Type B pancreatic cell (in vitro differentiated cells): Measurements from ENCODE around the gene UBL4A. TPM values are rescaled to one million over a fixed set of nuclear protein-coding genes. Genes with fewer than 3 reads are reported as not detected.
A peak's percentile ranks its signal among the peaks of the same experiment; 100 is the strongest.

Experiments used
- DNase-seq: peaks from one replicate; pipeline ENCODE4 v3.0.0; 2021; ENCODE audit warnings: mixed read lengths; ENCODE audit not compliant: unreplicated experiment; ENCODE audit errors: extremely low spot score
- H3K27ac Mint-ChIP-seq: 2 replicates; pipeline ENCODE4 v1.8.0; 2021; ENCODE audit warnings: mild to moderate bottlenecking, mixed read lengths
- H3K27me3 Mint-ChIP-seq: 2 replicates; pipeline ENCODE4 v1.8.0; 2021; ENCODE audit warnings: mixed read lengths
- H3K36me3 Mint-ChIP-seq: 2 replicates; pipeline ENCODE4 v1.8.0; 2021; ENCODE audit warnings: mixed read lengths
- H3K4me1 Mint-ChIP-seq: one replicate; pipeline ENCODE4 v1.8.0; 2021; ENCODE audit warnings: mixed read lengths; ENCODE audit not compliant: unreplicated experiment
- H3K4me3 Mint-ChIP-seq: 2 replicates; pipeline ENCODE4 v1.8.0; 2021; ENCODE audit warnings: mild to moderate bottlenecking, mixed read lengths
- H3K9me3 Mint-ChIP-seq: 2 replicates; pipeline ENCODE4 v1.8.0; 2021; ENCODE audit warnings: mixed read lengths
- total RNA-seq: library from RNA; stranded (reverse); gene quantifications from 2 replicates; pipeline ENCODE4 v1.2.1, GENCODE V29; 2021; ENCODE audit warnings: low replicate concordance
- TF ChIP-seq, protein P1 (sequence below): fragments of 200-600 bp; sonication (generic); conservative IDR thresholded peaks from 2 replicates; pipeline ENCODE4 v1.5.0; 2021; ENCODE audit warnings: antibody characterized with exemption, mild to moderate bottlenecking

Gene UBL4A
- total RNA-seq, 1 donor from 2014 or later: 23.3 TPM

DNA sequence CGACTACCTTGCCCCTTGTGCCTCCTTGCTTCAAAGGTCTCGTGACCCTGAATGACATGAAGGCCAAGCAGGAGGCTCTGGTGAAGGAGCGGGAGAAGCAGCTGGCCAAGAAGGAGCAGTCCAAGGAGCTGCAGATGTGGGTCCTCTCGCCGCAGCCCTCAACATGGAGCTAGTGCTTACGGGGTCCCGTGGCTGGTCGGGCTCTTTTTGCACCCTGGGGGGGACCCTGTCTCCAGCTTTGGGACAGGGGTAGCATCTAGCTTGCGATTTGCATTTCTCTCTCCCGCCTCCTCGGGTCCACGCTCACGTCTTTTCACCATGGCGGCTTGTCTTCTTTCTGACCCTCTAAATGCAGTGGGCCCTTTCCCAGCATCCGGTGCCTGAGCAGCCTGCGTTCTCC lies 40.6 kb downstream of the UBL4A start:
- no peaks in the 10 kb centered on the region for H3K36me3 Mint-ChIP-seq
- H3K27ac Mint-ChIP-seq: no peak overlapping the region
- no peak for DNase-seq
- no peaks in the 10 kb centered on the region for H3K27me3 Mint-ChIP-seq
- H3K4me3 Mint-ChIP-seq: peak overlapping the region; percentile 60
- no peaks in the 10 kb centered on the region for H3K9me3 Mint-ChIP-seq
- TF ChIP-seq, protein P1, sequence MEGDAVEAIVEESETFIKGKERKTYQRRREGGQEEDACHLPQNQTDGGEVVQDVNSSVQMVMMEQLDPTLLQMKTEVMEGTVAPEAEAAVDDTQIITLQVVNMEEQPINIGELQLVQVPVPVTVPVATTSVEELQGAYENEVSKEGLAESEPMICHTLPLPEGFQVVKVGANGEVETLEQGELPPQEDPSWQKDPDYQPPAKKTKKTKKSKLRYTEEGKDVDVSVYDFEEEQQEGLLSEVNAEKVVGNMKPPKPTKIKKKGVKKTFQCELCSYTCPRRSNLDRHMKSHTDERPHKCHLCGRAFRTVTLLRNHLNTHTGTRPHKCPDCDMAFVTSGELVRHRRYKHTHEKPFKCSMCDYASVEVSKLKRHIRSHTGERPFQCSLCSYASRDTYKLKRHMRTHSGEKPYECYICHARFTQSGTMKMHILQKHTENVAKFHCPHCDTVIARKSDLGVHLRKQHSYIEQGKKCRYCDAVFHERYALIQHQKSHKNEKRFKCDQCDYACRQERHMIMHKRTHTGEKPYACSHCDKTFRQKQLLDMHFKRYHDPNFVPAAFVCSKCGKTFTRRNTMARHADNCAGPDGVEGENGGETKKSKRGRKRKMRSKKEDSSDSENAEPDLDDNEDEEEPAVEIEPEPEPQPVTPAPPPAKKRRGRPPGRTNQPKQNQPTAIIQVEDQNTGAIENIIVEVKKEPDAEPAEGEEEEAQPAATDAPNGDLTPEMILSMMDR: no peak
- no peaks in the 10 kb centered on the region for H3K4me1 Mint-ChIP-seq

- no peak overlapping the region for H3K27ac Mint-ChIP-seq
- TF ChIP-seq, protein P1: no peak
- H3K36me3 Mint-ChIP-seq: no peaks in the 10 kb centered on the region
- no peaks in the 10 kb centered on the region for H3K27me3 Mint-ChIP-seq
- no peaks in the 10 kb centered on the region for H3K9me3 Mint-ChIP-seq
- no peak for DNase-seq
- H3K4me3 Mint-ChIP-seq: no peak overlapping the region
- H3K4me1 Mint-ChIP-seq: no peaks in the 10 kb centered on the region
Observed at GRCh38 chrX:154444755-154445246, 41.6 kb downstream of the UBL4A start.

- TF ChIP-seq, protein P1: peak; percentile 24
- H3K36me3 Mint-ChIP-seq: no peaks in the 10 kb centered on the region
- DNase-seq: no peak
- H3K9me3 Mint-ChIP-seq: no peaks in the 10 kb centered on the region
- peak within 1 kb of the TSS; percentile 75 for H3K27ac Mint-ChIP-seq
- no peaks in the 10 kb centered on the region for H3K4me1 Mint-ChIP-seq
- H3K27me3 Mint-ChIP-seq: no peaks in the 10 kb centered on the region
- peak within 1 kb of the TSS; percentile 83 for H3K4me3 Mint-ChIP-seq
Observed at GRCh38 chrX:154443992-154444754, 42.2 kb downstream of the UBL4A start, which contains the start of gene FAM50A. Gene FAM50A (plus strand): TSS chrX:154444141. CDS start chrX:154444236, 95 bp downstream.

- no peaks in the 10 kb centered on the region for H3K9me3 Mint-ChIP-seq
- H3K4me1 Mint-ChIP-seq: no peaks in the 10 kb centered on the region
- peak overlapping the region; percentile 75 for H3K27ac Mint-ChIP-seq
- DNase-seq: no peak
- H3K36me3 Mint-ChIP-seq: no peaks in the 10 kb centered on the region
- TF ChIP-seq, protein P1: no peak
- H3K27me3 Mint-ChIP-seq: no peaks in the 10 kb centered on the region
- H3K4me3 Mint-ChIP-seq: peak overlapping the region; percentile 83
Observed at GRCh38 chrX:154443479-154443910, 42.9 kb downstream of the UBL4A start.

GRCh38 chrX:154441984-154442707 lies 44.3 kb downstream of the UBL4A start:
- H3K4me1 Mint-ChIP-seq: no peaks in the 10 kb centered on the region
- TF ChIP-seq, protein P1: no peak
- H3K27me3 Mint-ChIP-seq: no peaks in the 10 kb centered on the region
- H3K9me3 Mint-ChIP-seq: no peaks in the 10 kb centered on the region
- H3K36me3 Mint-ChIP-seq: no peaks in the 10 kb centered on the region
- no peak overlapping the region for H3K27ac Mint-ChIP-seq
- no peak overlapping the region for H3K4me3 Mint-ChIP-seq
- DNase-seq: no peak
